ENCODE data around the gene COL16A1. TPM values are rescaled to one million over a fixed set of nuclear protein-coding genes. Genes with fewer than 3 reads are reported as not detected.

The COL16A1 gene
- total and polyA plus RNA-seq, 7 experiments from 2014 or later, result 0.31 to 0.37 TPM; not detected in 5

DNA sequence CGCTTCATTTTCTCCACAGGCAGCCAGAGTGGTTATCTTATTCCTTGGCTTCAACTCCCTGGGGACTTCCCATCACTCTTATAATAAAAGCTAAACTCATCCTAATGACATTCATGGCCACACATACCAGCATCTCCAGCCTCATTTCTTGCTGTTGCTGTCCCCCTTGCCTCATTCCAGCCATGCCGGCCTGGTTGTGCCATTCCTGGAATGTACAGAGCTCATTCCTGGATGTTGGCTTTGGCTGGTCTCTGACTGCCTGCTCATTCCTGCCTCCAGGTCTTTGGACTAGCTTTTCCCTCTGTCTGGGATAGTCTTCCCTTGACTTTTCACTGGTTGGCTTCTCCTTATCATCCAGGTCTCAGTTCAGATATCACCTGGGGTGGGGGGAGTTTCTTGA lies 56.7 kb downstream of the COL16A1 start:
- Histone ChIP-seq H3K27ac (ENCODE audit: low read depth, low read length) (no peak overlapping the region), H3K36me3 (ENCODE audit: control insufficient read depth in 2 of 3, insufficient read depth in 3 of 3, low read length in 3 of 3) (peaks cover 0 to 8% (median 0%) of the 10 kb centered on the region in 3 experiments), H3K4me3 (ENCODE audit: low read length) (no peak overlapping the region), H3K27me3 (ENCODE audit: control insufficient read depth in 2 of 2, insufficient read depth in 2 of 2, low read length in 2 of 2) (no peaks in the 10 kb centered on the region), H3K9me3 (ENCODE audit: control insufficient read depth in 2 of 3, low read length in 3 of 3) (no peaks in the 10 kb centered on the region), H3K4me1 (ENCODE audit: control insufficient read depth in 2 of 2, insufficient read depth in 2 of 2, low read length in 2 of 2) (peaks cover 18 to 20% of the 10 kb centered on the region in 2 donors)
- ATAC-seq (no peak), DNase-seq (no peak)
- ChIA-PET CTCF (interaction anchor here (0.9 to 1.0 kb wide), 2 partner anchors 17 to 316 kb away, joined by 3 read pairs; no protein-coding TSS in a partner anchor), POLR2A (no interaction called here)
- Mint-ChIP-seq H3K4me1 (peaks cover 18 to 47% (median 40%) of the 10 kb centered on the region in 7 donors), H3K27ac (peak overlapping the region in 7 of 9 donors; percentile 0 to 99 (median 24)), H3K4me3 (peak overlapping the region in 9 of 10 donors; percentile 6 to 100 (median 46)), H3K36me3 (no peaks in the 10 kb centered on the region), H3K27me3 (peaks cover 0 to 4% (median 0%) of the 10 kb centered on the region in 5 donors), H3K9me3 (peaks cover 0 to 4% (median 0%) of the 10 kb centered on the region in 11 donors)
- intact Hi-C loops (cut with micrococcal nuclease), result loop anchor here (5.0 to 10.0 kb wide), 5 partner anchors 288 to 690 kb away; partner anchors contain the start of genes PUM1 (in 2 of the 2), CCDC28B (in 1 of the 2), DCDC2B (in 1 of the 2) and IQCC (in 1 of the 2)

DNA sequence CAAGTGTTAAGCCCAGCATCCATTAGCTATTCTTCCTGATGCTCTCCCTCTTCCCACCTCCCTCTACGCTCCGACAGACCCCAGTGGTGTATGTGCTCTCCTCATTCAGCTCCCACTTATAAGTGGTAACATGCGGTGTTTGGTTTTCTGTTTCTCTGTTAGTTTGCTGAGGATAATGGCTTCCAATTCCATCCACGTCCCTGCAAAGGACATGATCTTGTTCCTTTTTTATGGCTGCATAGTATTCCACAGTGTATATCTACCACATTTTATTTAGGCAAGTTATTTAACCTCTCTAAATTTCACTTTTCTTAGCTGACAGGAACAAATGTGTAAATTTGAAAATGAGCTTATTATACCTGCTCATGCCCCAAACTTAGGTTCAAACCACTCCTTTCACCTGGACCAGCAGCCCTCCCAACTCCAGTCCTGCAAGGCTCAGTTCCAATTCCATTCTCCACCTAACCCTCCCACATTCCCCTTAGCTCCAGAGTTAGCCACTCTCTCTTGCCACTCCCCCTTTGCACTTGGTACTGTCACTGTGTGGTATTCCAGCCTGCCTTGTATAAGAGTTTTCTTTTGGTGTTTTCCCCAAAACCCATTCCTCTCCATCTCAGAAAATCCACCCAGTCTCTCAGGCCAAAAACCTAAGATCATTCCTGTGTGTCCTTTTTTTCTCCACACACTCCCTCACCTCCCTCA lies 57.4 kb downstream of the COL16A1 start:
- H3K27me3 Mint-ChIP-seq, result peaks cover 0 to 2% (median 0%) of the 10 kb centered on the region in 5 donors
- Histone ChIP-seq H3K36me3 (ENCODE audit: control insufficient read depth in 2 of 3, insufficient read depth in 3 of 3, low read length in 3 of 3) (peaks cover 0 to 8% (median 0%) of the 10 kb centered on the region in 3 experiments), H3K4me1 (ENCODE audit: control insufficient read depth in 2 of 2, insufficient read depth in 2 of 2, low read length in 2 of 2) (peaks cover 20 to 21% of the 10 kb centered on the region in 2 donors), H3K27ac (ENCODE audit: low read depth, low read length) (no peak overlapping the region), H3K4me3 (ENCODE audit: low read length) (no peak overlapping the region), H3K9me3 (ENCODE audit: control insufficient read depth in 2 of 3, low read length in 3 of 3) (no peaks in the 10 kb centered on the region), H3K27me3 (ENCODE audit: control insufficient read depth in 2 of 2, insufficient read depth in 2 of 2, low read length in 2 of 2) (no peaks in the 10 kb centered on the region)
- H3K36me3 Mint-ChIP-seq, result no peaks in the 10 kb centered on the region
- POLR2A ChIA-PET, result no interaction called here
- intact Hi-C loops (cut with micrococcal nuclease), result loop anchor here (5.0 to 10.0 kb wide), 5 partner anchors 288 to 691 kb away; partner anchors contain the start of genes PUM1 (in 2 of the 2), CCDC28B (in 1 of the 2), DCDC2B (in 1 of the 2) and IQCC (in 1 of the 2)
- H3K4me3 Mint-ChIP-seq, result peak overlapping the region; percentile 20 to 100 (median 98)
- ATAC-seq, result no peak
- CTCF ChIA-PET, result interaction anchor here (0.9 to 1.0 kb wide), 2 partner anchors 18 to 317 kb away, joined by 3 read pairs; no protein-coding TSS in a partner anchor
- peaks cover 18 to 47% (median 40%) of the 10 kb centered on the region in 7 donors for H3K4me1 Mint-ChIP-seq
- H3K27ac Mint-ChIP-seq, result peak overlapping the region in 8 of 9 donors; percentile 55 to 100 (median 99)
- peaks cover 0 to 4% (median 0%) of the 10 kb centered on the region in 11 donors for H3K9me3 Mint-ChIP-seq
- no peak for DNase-seq

DNA sequence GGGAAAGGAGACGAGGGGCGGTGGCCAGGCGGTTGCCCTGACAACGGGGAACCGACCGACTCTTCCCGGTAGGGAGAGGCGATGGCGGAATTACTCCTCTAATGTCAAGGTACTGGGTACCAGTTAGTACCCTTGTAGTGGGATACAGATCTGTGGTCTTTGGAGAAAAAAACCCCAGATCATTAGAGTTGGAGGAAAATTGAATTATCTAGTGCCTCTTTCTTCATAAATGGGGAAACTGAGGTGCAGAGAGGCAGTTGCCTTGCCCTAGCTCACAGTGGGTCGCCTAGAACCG lies 58.6 kb downstream of the COL16A1 start:
- DNase-seq (no peak), ATAC-seq (no peak)
- Histone ChIP-seq H3K9me3 (ENCODE audit: control insufficient read depth in 2 of 3, low read length in 3 of 3) (no peaks in the 10 kb centered on the region), H3K4me3 (ENCODE audit: low read length) (peak overlapping the region; percentile 91), H3K27ac (ENCODE audit: low read depth, low read length) (peak overlapping the region; percentile 98), H3K4me1 (ENCODE audit: control insufficient read depth in 2 of 2, insufficient read depth in 2 of 2, low read length in 2 of 2) (peaks cover 22 to 28% of the 10 kb centered on the region in 2 donors), H3K36me3 (ENCODE audit: control insufficient read depth in 2 of 3, insufficient read depth in 3 of 3, low read length in 3 of 3) (peaks cover 0 to 8% (median 0%) of the 10 kb centered on the region in 3 experiments), H3K27me3 (ENCODE audit: control insufficient read depth in 2 of 2, insufficient read depth in 2 of 2, low read length in 2 of 2) (no peaks in the 10 kb centered on the region)
- peak overlapping the region; percentile 98 to 100 (median 99) for H3K27ac Mint-ChIP-seq
- peak overlapping the region; percentile 92 to 100 (median 98) for H3K4me3 Mint-ChIP-seq
- no peaks in the 10 kb centered on the region for H3K27me3 Mint-ChIP-seq
- peaks cover 0 to 4% (median 0%) of the 10 kb centered on the region in 11 donors for H3K9me3 Mint-ChIP-seq
- peaks cover 18 to 47% (median 40%) of the 10 kb centered on the region in 7 donors for H3K4me1 Mint-ChIP-seq
- intact Hi-C loops (cut with micrococcal nuclease), result loop anchor here (1.0 to 10.0 kb wide), 12 partner anchors 144 to 1172 kb away; partner anchors contain the start of genes PUM1 (in 2 of the 2), RBBP4 (in 2 of the 2), TMEM39B (in 2 of the 2) and ZBTB8OS (in 2 of the 2)
- H3K36me3 Mint-ChIP-seq, result no peaks in the 10 kb centered on the region
- POLR2A ChIA-PET, result interaction anchor here (0.6 to 1.9 kb wide), 7 partner anchors 139 to 1061 kb away, joined by 3 to 6 read pairs (median 4); partner anchors contain the start of genes BSDC1, PTP4A2, SNRNP40 and ZCCHC17
- CTCF ChIA-PET, result interaction anchor here (0.8 to 1.0 kb wide), 2 partner anchors 19 to 144 kb away, joined by 3 to 4 read pairs; no protein-coding TSS in a partner anchor

DNA sequence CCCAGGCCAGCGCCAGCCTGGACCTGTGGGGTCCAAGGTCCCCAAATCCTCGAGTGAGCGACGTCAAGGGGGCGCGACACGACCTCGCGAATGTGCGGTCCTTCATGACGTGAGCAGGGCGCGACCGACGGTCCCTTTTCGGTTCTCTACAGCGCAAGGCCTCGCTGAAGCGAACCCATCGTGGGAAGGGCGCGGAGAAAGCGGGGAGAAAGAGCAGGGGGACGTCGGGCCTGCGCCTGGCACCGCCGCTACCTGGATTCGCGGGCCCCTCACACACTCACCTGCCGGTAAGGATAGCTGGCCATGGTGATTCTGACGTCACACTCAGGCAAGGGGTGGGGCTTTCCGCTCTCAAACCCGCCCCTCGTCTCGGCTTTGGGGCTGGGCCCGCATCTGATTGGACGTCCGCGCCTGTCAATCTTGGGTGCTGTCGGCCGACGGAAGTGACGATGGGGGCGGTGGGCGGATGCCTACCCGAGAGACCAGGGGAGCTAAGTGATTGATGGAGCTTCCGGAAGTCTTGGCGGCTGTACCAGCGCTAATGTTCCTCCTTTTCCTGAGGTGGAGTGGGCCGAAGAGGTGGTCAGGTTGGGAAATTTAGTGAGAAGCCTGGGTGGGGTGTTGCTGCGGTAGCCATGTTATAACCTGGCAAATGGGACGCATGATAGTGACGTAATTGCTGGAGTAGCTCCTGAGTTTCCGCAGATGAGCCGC lies 59.1 kb downstream of the COL16A1 start, which contains the start of gene PEF1:
PEF1 (minus strand) TSS at position 317 of the 714 bp plus-strand sequence; CDS start at position 305, 12 bp downstream.
- Histone ChIP-seq H3K36me3 (ENCODE audit: control insufficient read depth in 2 of 3, insufficient read depth in 3 of 3, low read length in 3 of 3) (peaks cover 0 to 9% (median 0%) of the 10 kb centered on the region in 3 experiments), H3K4me1 (ENCODE audit: control insufficient read depth in 2 of 2, insufficient read depth in 2 of 2, low read length in 2 of 2) (peaks cover 27 to 30% of the 10 kb centered on the region in 2 donors), H3K9me3 (ENCODE audit: control insufficient read depth in 2 of 3, low read length in 3 of 3) (no peaks in the 10 kb centered on the region), H3K27ac (ENCODE audit: low read depth, low read length) (peak within 1 kb of the TSS; percentile 98), H3K27me3 (ENCODE audit: control insufficient read depth in 2 of 2, insufficient read depth in 2 of 2, low read length in 2 of 2) (no peaks in the 10 kb centered on the region), H3K4me3 (ENCODE audit: low read length) (peak within 1 kb of the TSS; percentile 91)
- H3K36me3 Mint-ChIP-seq, result no peaks in the 10 kb centered on the region
- intact Hi-C loops (cut with micrococcal nuclease), result loop anchor here (1.0 to 10.0 kb wide), 15 partner anchors 144 to 1483 kb away; partner anchors contain the start of genes BSDC1 (in 2 of the 2), KHDRBS1 (in 2 of the 2), PUM1 (in 2 of the 2) and RBBP4 (in 2 of the 2)
- peak within 1 kb of the TSS; percentile 92 to 100 (median 98) for H3K4me3 Mint-ChIP-seq
- peaks cover 18 to 47% (median 40%) of the 10 kb centered on the region in 7 donors for H3K4me1 Mint-ChIP-seq
- ATAC-seq (peak; percentile 94), DNase-seq (peak; percentile 97 to 100 (median 99))
- no peaks in the 10 kb centered on the region for H3K27me3 Mint-ChIP-seq
- H3K9me3 Mint-ChIP-seq, result peaks cover 0 to 4% (median 0%) of the 10 kb centered on the region in 11 donors
- H3K27ac Mint-ChIP-seq, result peak within 1 kb of the TSS; percentile 98 to 100 (median 99)
- CTCF ChIA-PET, result interaction anchor here (0.8 to 2.0 kb wide), 3 partner anchors 20 to 145 kb away, joined by 3 to 4 read pairs (median 4); no protein-coding TSS in a partner anchor
- POLR2A ChIA-PET, result interaction anchor here (0.6 to 1.9 kb wide), 10 partner anchors 139 to 1061 kb away, joined by 3 to 6 read pairs (median 4); partner anchors contain the start of genes BSDC1, PTP4A2, SNRNP40 and ZCCHC17

DNA sequence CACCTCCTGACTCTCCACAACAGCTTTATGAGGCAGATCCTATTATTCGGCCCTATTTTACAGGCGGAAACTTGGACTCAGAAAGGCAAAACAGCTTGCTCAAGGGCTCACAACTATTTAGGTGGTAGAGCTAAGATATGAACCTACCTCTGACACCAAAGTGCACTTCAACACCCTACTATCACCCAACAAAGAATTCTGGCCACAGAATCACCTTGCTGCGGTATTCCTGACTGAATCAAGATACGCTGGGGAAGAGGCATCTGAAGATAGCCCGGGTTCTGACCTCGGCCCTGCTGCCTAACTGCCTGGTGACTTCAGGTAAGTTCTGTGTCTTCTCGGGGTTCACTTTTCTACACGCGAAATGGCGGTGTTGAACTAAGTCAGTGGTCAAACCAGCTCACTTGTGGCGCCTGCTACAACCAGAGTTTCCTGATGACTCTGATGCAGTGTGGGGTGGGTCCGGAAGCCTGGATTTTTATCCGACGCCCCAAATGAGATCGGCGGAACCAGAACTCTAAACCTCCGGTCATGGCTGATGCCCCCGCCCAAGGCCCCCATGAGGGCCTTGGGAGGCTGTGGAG lies 59.7 kb downstream of the COL16A1 start:
- CTCF ChIA-PET, result interaction anchor here (0.6 to 2.0 kb wide), 2 partner anchors 145 to 1483 kb away, joined by 4 read pairs; no protein-coding TSS in a partner anchor
- ATAC-seq, result peak; percentile 66
- Histone ChIP-seq H3K9me3 (ENCODE audit: control insufficient read depth in 2 of 3, low read length in 3 of 3) (no peaks in the 10 kb centered on the region), H3K36me3 (ENCODE audit: control insufficient read depth in 2 of 3, insufficient read depth in 3 of 3, low read length in 3 of 3) (peaks cover 0 to 15% (median 0%) of the 10 kb centered on the region in 3 experiments), H3K27me3 (ENCODE audit: control insufficient read depth in 2 of 2, insufficient read depth in 2 of 2, low read length in 2 of 2) (no peaks in the 10 kb centered on the region), H3K4me1 (ENCODE audit: control insufficient read depth in 2 of 2, insufficient read depth in 2 of 2, low read length in 2 of 2) (peaks cover 31 to 37% of the 10 kb centered on the region in 2 donors), H3K27ac (ENCODE audit: low read depth, low read length) (peak overlapping the region; percentile 98), H3K4me3 (ENCODE audit: low read length) (peak overlapping the region; percentile 91)
- Mint-ChIP-seq H3K4me3 (peak overlapping the region; percentile 92 to 100 (median 98)), H3K27me3 (no peaks in the 10 kb centered on the region), H3K4me1 (peaks cover 18 to 47% (median 40%) of the 10 kb centered on the region in 7 donors), H3K9me3 (peaks cover 0 to 4% (median 0%) of the 10 kb centered on the region in 11 donors), H3K36me3 (no peaks in the 10 kb centered on the region), H3K27ac (peak overlapping the region; percentile 98 to 100 (median 99))
- intact Hi-C loops (cut with micrococcal nuclease), result loop anchor here (1.0 to 10.0 kb wide), 12 partner anchors 144 to 1483 kb away; partner anchors contain the start of genes KHDRBS1 (in 2 of the 2), PUM1 (in 2 of the 2), RBBP4 (in 2 of the 2) and TMEM39B (in 2 of the 2)
- POLR2A ChIA-PET, result interaction anchor here (0.6 to 1.9 kb wide), 5 partner anchors 145 to 755 kb away, joined by 4 to 6 read pairs (median 5); partner anchors contain the start of genes BSDC1 and PTP4A2
- DNase-seq, result peak in 1 of 9 donors; percentile 7

Measured in naive thymus-derived CD4-positive, alpha-beta T cell (primary cell).